B cell (primary cell): ENCODE results near the gene SHB.

Experiments
- EZH2 ChIP-seq: IDR thresholded peaks from 2 replicates; pipeline ENCODE4 v1.6.1; 2012; ENCODE audit warnings: borderline replicate concordance, low read depth, mild to moderate bottlenecking, moderate library complexity, low read length; ENCODE audit not compliant: insufficient read depth, poor library complexity, severe bottlenecking
- TF ChIP-seq, protein P1 (sequence below): fragments of 200-600 bp; IDR thresholded peaks from one replicate; pipeline ENCODE4 v1.8.0; 2022; ENCODE audit warnings: antibody characterized with exemption, mild to moderate bottlenecking

DNA sequence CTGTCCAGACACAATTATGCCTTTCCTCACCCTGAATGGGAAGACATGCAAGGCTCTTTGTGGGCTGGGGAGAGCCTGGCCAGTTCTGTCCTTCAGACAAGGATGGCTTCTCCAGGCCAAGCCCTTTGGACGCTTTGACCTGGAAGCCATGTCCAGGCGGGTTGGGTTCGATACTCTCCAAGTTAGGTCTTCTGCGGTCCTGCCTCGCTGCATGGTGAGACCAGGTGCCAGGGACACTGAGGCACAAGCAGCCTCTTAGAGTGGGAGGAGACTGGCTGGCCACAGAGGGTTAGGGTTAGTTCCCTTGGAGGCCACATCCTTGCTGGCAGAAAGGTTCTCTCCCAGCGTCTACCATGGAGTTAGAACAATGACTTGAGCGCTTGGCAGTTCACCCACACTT lies 67.6 kb downstream of the SHB start:
- TF ChIP-seq, protein P1, sequence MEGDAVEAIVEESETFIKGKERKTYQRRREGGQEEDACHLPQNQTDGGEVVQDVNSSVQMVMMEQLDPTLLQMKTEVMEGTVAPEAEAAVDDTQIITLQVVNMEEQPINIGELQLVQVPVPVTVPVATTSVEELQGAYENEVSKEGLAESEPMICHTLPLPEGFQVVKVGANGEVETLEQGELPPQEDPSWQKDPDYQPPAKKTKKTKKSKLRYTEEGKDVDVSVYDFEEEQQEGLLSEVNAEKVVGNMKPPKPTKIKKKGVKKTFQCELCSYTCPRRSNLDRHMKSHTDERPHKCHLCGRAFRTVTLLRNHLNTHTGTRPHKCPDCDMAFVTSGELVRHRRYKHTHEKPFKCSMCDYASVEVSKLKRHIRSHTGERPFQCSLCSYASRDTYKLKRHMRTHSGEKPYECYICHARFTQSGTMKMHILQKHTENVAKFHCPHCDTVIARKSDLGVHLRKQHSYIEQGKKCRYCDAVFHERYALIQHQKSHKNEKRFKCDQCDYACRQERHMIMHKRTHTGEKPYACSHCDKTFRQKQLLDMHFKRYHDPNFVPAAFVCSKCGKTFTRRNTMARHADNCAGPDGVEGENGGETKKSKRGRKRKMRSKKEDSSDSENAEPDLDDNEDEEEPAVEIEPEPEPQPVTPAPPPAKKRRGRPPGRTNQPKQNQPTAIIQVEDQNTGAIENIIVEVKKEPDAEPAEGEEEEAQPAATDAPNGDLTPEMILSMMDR, result no peak
- no peak for TF ChIP-seq EZH2
